A549 (cell line): ENCODE measurements around the gene TPO. TPM values are rescaled to one million over a fixed set of nuclear protein-coding genes. Genes with fewer than 3 reads are reported as not detected.

ENCODE experiments used
- ATAC-seq, 2 experiments: fragments of 200-7000 bp in 1 of 2; fragments of >200 bp in 1 of 2; cut with Nextera tagmentation in 1 of 2; cut with Tn5 transposase in 1 of 2; 3 replicates each; pipeline versions ENCODE4 v1.8.0 to v1.9.1; 2018 to 2020; ENCODE audit warnings: mild to moderate bottlenecking in 1 of 2, moderate library complexity in 1 of 2
- CTCF ChIA-PET: fragments of 300-600 bp; sonication (Branson Sonifier 250); formaldehyde crosslinking; extraction: SDS; loops from one replicate; lab custom pipeline; 2021; ENCODE audit warnings: antibody characterized with exemption, inconsistent platforms; lab: Yijun Ruan, JAX
- POLR2A ChIA-PET: fragments of 350-600 bp; formaldehyde crosslinking; extraction: SDS; loops from one replicate; lab custom pipeline; 2021; ENCODE audit warnings: antibody characterized with exemption, inconsistent platforms; lab: Yijun Ruan, JAX
- DNase-seq, 2 experiments: peaks; one replicate each; pipeline versions ENCODE4 v3.0.0 to v3.0.0-alpha.2; 2011 to 2016; ENCODE audit warnings: low read depth in 1 of 2, low spot score in 1 of 2
- FAIRE-seq: peaks from 2 replicates; lab custom pipeline; 2011; peaks lifted over from hg19 to GRCh38; lab: Jason Lieb, UNC
- H3K27ac ChIP-seq, 2 experiments: fragments of >200 bp; sonication (Bioruptor Twin); formaldehyde crosslinking; 3 replicates each; pipeline ENCODE4 v1.5.1; 2016 to 2017
- H3K4me1 ChIP-seq: fragments of >200 bp; sonication (Bioruptor Twin); formaldehyde crosslinking; 3 replicates; pipeline ENCODE4 v1.6.1; 2016
- H3K4me2 ChIP-seq: fragments of >200 bp; sonication (Bioruptor Twin); formaldehyde crosslinking; 3 replicates; pipeline ENCODE4 v1.6.1; 2016
- H3K4me3 ChIP-seq: fragments of >200 bp; sonication (Bioruptor Twin); formaldehyde crosslinking; 3 replicates; pipeline ENCODE4 v1.5.1; 2016
- H3K9me3 ChIP-seq: fragments of >200 bp; sonication (Bioruptor Twin); formaldehyde crosslinking; 3 replicates; pipeline ENCODE4 v1.6.1; 2016
- BCL3 ChIP-seq: fragments of >200 bp; sonication (Bioruptor Twin); formaldehyde crosslinking; IDR thresholded peaks from 3 replicates; pipeline ENCODE4 v1.6.1; 2016
- CBX8 ChIP-seq: fragments of 200-600 bp; sonication (generic); IDR thresholded peaks from 2 replicates; pipeline ENCODE4 v1.6.1; 2016
- CHD4 ChIP-seq: fragments of 200-600 bp; sonication (generic); IDR thresholded peaks from 2 replicates; pipeline ENCODE4 v1.6.1; 2016; ENCODE audit warnings: antibody characterized with exemption, mild to moderate bottlenecking, borderline replicate concordance
- CTCF ChIP-seq: fragments of >200 bp; sonication (Bioruptor Twin); formaldehyde crosslinking; IDR thresholded peaks from 3 replicates; pipeline ENCODE4 v1.5.1; 2016
- EHMT2 ChIP-seq: fragments of 200-600 bp; sonication (generic); IDR thresholded peaks from 2 replicates; pipeline ENCODE4 v1.6.1; 2016; ENCODE audit warnings: antibody characterized with exemption, low read depth, mild to moderate bottlenecking, moderate library complexity
- ELK1 ChIP-seq: fragments of 150-350 bp; IDR thresholded peaks from 2 replicates; pipeline ENCODE4 v1.6.1; 2014; ENCODE audit warnings: low read depth, mild to moderate bottlenecking, low read length
- EP300 ChIP-seq, 2 experiments: fragments of >200 bp; sonication (Bioruptor Twin); formaldehyde crosslinking; IDR thresholded peaks; 2 replicates in 1 of 2; 3 replicates in 1 of 2; pipeline ENCODE4 v1.6.1; 2016 to 2017
- ESRRA ChIP-seq: fragments of 150-350 bp; IDR thresholded peaks from 2 replicates; pipeline ENCODE4 v1.6.1; 2014; ENCODE audit warnings: mild to moderate bottlenecking, low read length, borderline replicate concordance
- FOSB ChIP-seq: fragments of 250-450 bp; sonication (Bioruptor Pico); IDR thresholded peaks from 2 replicates; pipeline ENCODE4 v1.5.0; 2020; ENCODE audit warnings: mild to moderate bottlenecking, moderate library complexity
- FOSL2 ChIP-seq, 2 experiments: fragments of 450-650 bp in 1 of 2; fragments of >200 bp in 1 of 2; sonication (Bioruptor Twin) in 1 of 2; formaldehyde crosslinking; IDR thresholded peaks; 2 replicates each; pipeline versions ENCODE4 v1.5.0 to v1.6.1; 2016 to 2020; ENCODE audit warnings: mild to moderate bottlenecking in 1 of 2, moderate library complexity in 1 of 2
- FOXS1 ChIP-seq: fragments of 250-450 bp; sonication (Bioruptor Pico); IDR thresholded peaks from 2 replicates; pipeline ENCODE4 v1.5.0; 2020; ENCODE audit warnings: mild to moderate bottlenecking, moderate library complexity
- HES2 ChIP-seq: fragments of >200 bp; sonication (Bioruptor Twin); formaldehyde crosslinking; IDR thresholded peaks from 2 replicates; pipeline ENCODE4 v1.6.1; 2016
- HEYL ChIP-seq: fragments of 250-450 bp; sonication (Bioruptor Pico); IDR thresholded peaks from 2 replicates; pipeline ENCODE4 v1.8.0; 2021; ENCODE audit warnings: mild to moderate bottlenecking, moderate library complexity
- HMGXB4 ChIP-seq: fragments of 250-450 bp; sonication (Bioruptor Pico); IDR thresholded peaks from 2 replicates; pipeline ENCODE4 v1.5.0; 2021; ENCODE audit warnings: mild to moderate bottlenecking, moderate library complexity, borderline replicate concordance
- HOXB5 ChIP-seq: fragments of 250-450 bp; sonication (Bioruptor Pico); IDR thresholded peaks from 2 replicates; pipeline ENCODE4 v1.5.0; 2020; ENCODE audit warnings: mild to moderate bottlenecking, moderate library complexity
- KDM1A ChIP-seq: fragments of 200-600 bp; sonication (generic); IDR thresholded peaks from 2 replicates; pipeline ENCODE4 v1.6.1; 2016; ENCODE audit warnings: low read depth, mild to moderate bottlenecking
- MAFK ChIP-seq: fragments of 450-650 bp; IDR thresholded peaks from 2 replicates; pipeline ENCODE4 v1.6.1; 2014; ENCODE audit not compliant: partially characterized antibody
- MAZ ChIP-seq: fragments of 150-350 bp; IDR thresholded peaks from 2 replicates; pipeline ENCODE4 v1.6.1; 2014; ENCODE audit warnings: antibody characterized with exemption, low read depth, low read length, borderline replicate concordance
- MYC ChIP-seq: IDR thresholded peaks from 2 replicates; pipeline ENCODE4 v1.6.1; 2012; ENCODE audit warnings: mild to moderate bottlenecking, inconsistent platforms, low read length, improper control_type of control experiment, borderline replicate concordance
- NFE2L2 ChIP-seq: fragments of 150-350 bp; conservative IDR thresholded peaks from 2 replicates; pipeline ENCODE4 v1.6.1; 2014; ENCODE audit warnings: low read length
- NPAS2 ChIP-seq: fragments of 250-450 bp; sonication (Bioruptor Pico); IDR thresholded peaks from 2 replicates; pipeline ENCODE4 v1.8.0; 2022; ENCODE audit warnings: mild to moderate bottlenecking, moderate library complexity, borderline replicate concordance
- PHF8 ChIP-seq: fragments of 200-600 bp; sonication (generic); IDR thresholded peaks from 2 replicates; pipeline ENCODE4 v1.6.1; 2016; ENCODE audit warnings: low read depth, mild to moderate bottlenecking, antibody characterized with exemption, moderate library complexity, borderline replicate concordance
- RAD21 ChIP-seq, 2 experiments: fragments of >200 bp in 1 of 2; sonication (Bioruptor Twin) in 1 of 2; formaldehyde crosslinking in 1 of 2; IDR thresholded peaks in 1 of 2; conservative IDR thresholded peaks in 1 of 2; 2 replicates in 1 of 2; 3 replicates in 1 of 2; pipeline ENCODE4 v1.6.1; 2012 to 2018; ENCODE audit warnings: inconsistent platforms in 1 of 2
- RARB ChIP-seq: fragments of 250-450 bp; sonication (Bioruptor Pico); IDR thresholded peaks from 2 replicates; pipeline ENCODE4 v1.8.0; 2021; ENCODE audit warnings: mild to moderate bottlenecking, moderate library complexity
- RCOR1 ChIP-seq: fragments of 150-350 bp; IDR thresholded peaks from 2 replicates; pipeline ENCODE4 v1.6.1; 2014; ENCODE audit warnings: antibody characterized with exemption, low read length, low read depth
- RFX5 ChIP-seq: fragments of 450-650 bp; IDR thresholded peaks from 2 replicates; pipeline ENCODE4 v1.7.1; 2014; ENCODE audit warnings: antibody characterized with exemption, mild to moderate bottlenecking, moderate library complexity
- RNF2 ChIP-seq: fragments of 200-600 bp; sonication (generic); IDR thresholded peaks from 2 replicates; pipeline ENCODE4 v1.6.1; 2016; ENCODE audit warnings: low read depth, mild to moderate bottlenecking, antibody characterized with exemption, moderate library complexity, borderline replicate concordance
- SREBF2 ChIP-seq: fragments of 450-650 bp; IDR thresholded peaks from 2 replicates; pipeline ENCODE4 v1.6.1; 2014; ENCODE audit warnings: mild to moderate bottlenecking, moderate library complexity
- TP53 ChIP-seq: fragments of 250-450 bp; sonication (Bioruptor Pico); IDR thresholded peaks from 2 replicates; pipeline ENCODE4 v1.5.0; 2021; ENCODE audit warnings: mild to moderate bottlenecking, moderate library complexity
- ZC3H11A ChIP-seq: fragments of 450-650 bp; IDR thresholded peaks from 2 replicates; pipeline ENCODE4 v1.6.1; 2014; ENCODE audit warnings: antibody characterized with exemption, mild to moderate bottlenecking
- WGBS: methylation state at CpG from one replicate; pipeline ENCODE4 v1.1.6; 2017; ENCODE audit errors: missing lambda C conversion rate; 5-methylcytosine and 5-hydroxymethylcytosine counted together
- polyA plus RNA-seq, 4 experiments: library from polyadenylated mRNA; depleted of rRNA in 3 of 4; stranded (reverse); fragments of >200 nt; fragmentation: RNase III in 1 of 4; extraction: RNeasy Plus Mini Kit Qiagen cat#74134 plus additional on column Dnase treatment in 1 of 4; gene quantifications; 2 replicates in 3 of 4; 3 replicates in 1 of 4; pipeline ENCODE4 v1.2.3, GENCODE V29; 2011 to 2017

The TPO gene
- polyA plus RNA-seq, 2 of the 4 experiments (the other 2 are of a cell fraction) = 0.05 TPM; not detected in 1

- Histone ChIP-seq H3K4me1 (no peaks in the 10 kb centered on the region), H3K9me3 (peaks cover 3% of the 10 kb centered on the region; the same call in 2 of the 3 replicates), H3K4me2 (no peak overlapping the region), H3K4me3 (no peak overlapping the region), H3K27ac (no peak overlapping the region)
- TF ChIP-seq PHF8 (no peak), RFX5 (no peak), CBX8 (no peak), HES2 (no peak), FOSL2 (IDR thresholded peaks at IDR 0.05) (no peak), FOSL2 (CRISPR knock-in tag; IDR thresholded peaks at IDR 0.05) (no peak), SREBF2 (no peak), FOSB (no peak), EP300 (IDR thresholded peaks at IDR 0.05) (no peak), HOXB5 (CRISPR knock-in tag) (no peak), HMGXB4 (CRISPR knock-in tag) (no peak), ZC3H11A (no peak), MAFK (no peak), NFE2L2 (no peak), RCOR1 (no peak), EHMT2 (no peak)
- DNase-seq = no peak
- ChIA-PET CTCF (no interaction called here), POLR2A (no interaction called here)
- 11% methylated on average over 7 of the region's 7 CpGs for WGBS
- no peak for FAIRE-seq
- ATAC-seq = no peak
These were observed 46.5 kb downstream of the TPO start for GRCh38 chr2:1459727-1460126.

GRCh38 chr2:1460851-1461418 is 47.7 kb downstream of the TPO start:
- no peak for DNase-seq
- no peak overlapping the region for H3K4me2 ChIP-seq
- H3K4me3 ChIP-seq = no peak overlapping the region
- H3K27ac ChIP-seq = no peak overlapping the region
- TF ChIP-seq ESRRA (no peak), RARB (CRISPR knock-in tag) (no peak), RAD21 (conservative IDR thresholded peaks at IDR 0.05 in 1 of 2, IDR thresholded peaks at IDR 0.05 in 1 of 2) (no peak), FOXS1 (CRISPR knock-in tag) (no peak), CBX8 (no peak), NPAS2 (CRISPR knock-in tag) (no peak), CHD4 (no peak), RNF2 (no peak), CTCF (no peak), HMGXB4 (CRISPR knock-in tag) (no peak), MAZ (no peak), BCL3 (no peak), ELK1 (no peak), HEYL (CRISPR knock-in tag) (no peak), TP53 (CRISPR knock-in tag) (no peak), KDM1A (no peak), MYC (no peak)
- 19% methylated on average over 11 of the region's 11 CpGs for WGBS
- ATAC-seq = no peak
- no peak for FAIRE-seq
- H3K9me3 ChIP-seq = peaks cover 2% of the 10 kb centered on the region; the same call in 2 of the 3 replicates
- CTCF ChIA-PET = no interaction called here
- POLR2A ChIA-PET = no interaction called here
- no peaks in the 10 kb centered on the region for H3K4me1 ChIP-seq
